ENCODE measurements around the gene OPA1.

Gene OPA1, protein sequence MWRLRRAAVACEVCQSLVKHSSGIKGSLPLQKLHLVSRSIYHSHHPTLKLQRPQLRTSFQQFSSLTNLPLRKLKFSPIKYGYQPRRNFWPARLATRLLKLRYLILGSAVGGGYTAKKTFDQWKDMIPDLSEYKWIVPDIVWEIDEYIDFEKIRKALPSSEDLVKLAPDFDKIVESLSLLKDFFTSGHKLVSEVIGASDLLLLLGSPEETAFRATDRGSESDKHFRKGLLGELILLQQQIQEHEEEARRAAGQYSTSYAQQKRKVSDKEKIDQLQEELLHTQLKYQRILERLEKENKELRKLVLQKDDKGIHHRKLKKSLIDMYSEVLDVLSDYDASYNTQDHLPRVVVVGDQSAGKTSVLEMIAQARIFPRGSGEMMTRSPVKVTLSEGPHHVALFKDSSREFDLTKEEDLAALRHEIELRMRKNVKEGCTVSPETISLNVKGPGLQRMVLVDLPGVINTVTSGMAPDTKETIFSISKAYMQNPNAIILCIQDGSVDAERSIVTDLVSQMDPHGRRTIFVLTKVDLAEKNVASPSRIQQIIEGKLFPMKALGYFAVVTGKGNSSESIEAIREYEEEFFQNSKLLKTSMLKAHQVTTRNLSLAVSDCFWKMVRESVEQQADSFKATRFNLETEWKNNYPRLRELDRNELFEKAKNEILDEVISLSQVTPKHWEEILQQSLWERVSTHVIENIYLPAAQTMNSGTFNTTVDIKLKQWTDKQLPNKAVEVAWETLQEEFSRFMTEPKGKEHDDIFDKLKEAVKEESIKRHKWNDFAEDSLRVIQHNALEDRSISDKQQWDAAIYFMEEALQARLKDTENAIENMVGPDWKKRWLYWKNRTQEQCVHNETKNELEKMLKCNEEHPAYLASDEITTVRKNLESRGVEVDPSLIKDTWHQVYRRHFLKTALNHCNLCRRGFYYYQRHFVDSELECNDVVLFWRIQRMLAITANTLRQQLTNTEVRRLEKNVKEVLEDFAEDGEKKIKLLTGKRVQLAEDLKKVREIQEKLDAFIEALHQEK

DNA sequence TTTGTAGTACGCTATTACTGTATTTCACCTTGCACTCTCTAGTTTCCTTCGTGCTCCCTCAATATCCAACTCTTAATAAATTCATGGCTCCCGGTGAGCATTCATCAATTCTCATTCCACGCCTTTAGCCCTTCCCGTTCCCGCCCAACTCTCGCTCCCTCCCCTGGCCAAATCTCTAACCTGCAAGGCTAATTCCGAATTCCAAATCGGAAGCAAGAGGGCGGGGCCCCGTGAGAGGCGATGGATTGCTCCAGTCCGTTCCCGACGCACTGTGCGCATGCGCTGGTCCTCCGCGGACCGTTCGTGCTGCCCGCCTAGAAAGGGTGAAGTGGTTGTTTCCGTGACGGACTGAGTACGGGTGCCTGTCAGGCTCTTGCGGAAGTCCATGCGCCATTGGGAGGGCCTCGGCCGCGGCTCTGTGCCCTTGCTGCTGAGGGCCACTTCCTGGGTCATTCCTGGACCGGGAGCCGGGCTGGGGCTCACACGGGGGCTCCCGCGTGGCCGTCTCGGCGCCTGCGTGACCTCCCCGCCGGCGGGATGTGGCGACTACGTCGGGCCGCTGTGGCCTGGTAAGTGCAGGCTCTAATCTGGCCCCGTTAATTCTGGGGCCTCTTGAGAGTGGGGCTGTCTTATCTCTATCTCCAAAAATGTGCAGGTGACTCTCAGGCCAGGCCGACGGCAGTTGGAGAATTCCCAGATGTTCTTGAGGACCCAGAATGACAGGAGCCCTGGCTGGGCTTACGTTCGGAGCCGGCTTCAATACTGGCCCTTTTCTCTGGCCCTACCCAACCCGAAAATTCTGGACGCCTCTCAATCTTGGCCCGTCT, at the start of gene OPA1:
Gene OPA1 (plus strand): TSS at position 368 of the 827 bp plus-strand sequence. CDS start 170 bp downstream, at position 538.
- peak; percentile 83 for DNase-seq

DNA sequence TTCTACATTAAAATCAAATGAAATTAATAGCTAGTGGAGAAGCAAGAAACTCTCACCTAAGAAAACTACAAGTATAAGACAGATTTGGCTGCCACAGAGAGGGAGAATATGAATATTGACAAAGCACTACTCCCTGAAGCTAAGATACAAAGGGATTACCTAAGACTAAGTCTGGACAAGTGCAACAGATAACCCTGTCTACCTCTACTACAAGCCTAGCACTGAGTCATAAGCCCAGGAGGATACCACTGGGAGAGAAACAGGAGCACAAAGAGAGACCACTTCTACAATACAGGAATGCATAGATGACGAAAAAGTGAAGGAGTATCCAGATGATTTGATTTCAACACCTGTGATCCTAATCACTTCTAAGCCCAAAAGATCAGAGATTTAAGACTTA, 48.7 kb upstream of the OPA1 start:
- no peak for DNase-seq

DNA sequence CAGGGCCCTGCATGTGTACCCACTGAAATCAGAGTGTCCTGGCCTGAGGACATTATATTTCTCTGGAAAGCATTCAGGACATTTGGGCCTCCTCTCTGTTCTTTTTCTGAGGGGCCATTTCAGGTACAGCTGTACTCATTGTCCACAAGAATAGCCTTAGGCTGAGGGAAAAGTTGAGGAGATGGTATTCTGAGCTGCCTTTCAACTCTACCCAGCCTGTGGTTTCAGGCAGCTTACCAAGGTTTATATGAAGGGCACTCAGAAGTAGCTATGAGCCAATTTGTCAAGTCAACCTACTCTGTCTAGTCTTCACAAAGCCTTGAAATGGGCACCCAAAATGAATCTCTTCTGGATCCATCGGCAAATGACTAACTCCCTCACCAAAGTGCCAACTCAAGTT, 47.7 kb upstream of the OPA1 start:
- DNase-seq: no peak

DNA sequence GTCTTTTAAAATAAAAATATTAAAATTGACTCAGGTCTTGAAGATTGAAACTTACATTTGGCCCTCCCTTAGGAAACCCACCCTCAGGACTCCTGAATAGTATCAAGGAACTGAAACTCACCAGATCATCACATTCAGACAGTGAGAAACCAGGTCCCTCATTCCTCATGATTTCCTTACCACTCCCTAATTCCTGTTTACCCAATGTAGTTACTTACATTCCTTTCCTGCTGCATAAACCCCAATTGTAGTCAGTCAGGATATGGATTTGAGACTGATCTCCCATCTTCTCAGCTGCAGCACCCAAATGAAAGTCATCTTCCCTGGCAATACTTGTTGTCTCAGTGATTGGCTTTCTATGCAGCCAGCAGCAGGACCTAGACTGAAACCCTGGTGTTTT, 46.9 kb upstream of the OPA1 start:
- DNase-seq: no peak

DNA sequence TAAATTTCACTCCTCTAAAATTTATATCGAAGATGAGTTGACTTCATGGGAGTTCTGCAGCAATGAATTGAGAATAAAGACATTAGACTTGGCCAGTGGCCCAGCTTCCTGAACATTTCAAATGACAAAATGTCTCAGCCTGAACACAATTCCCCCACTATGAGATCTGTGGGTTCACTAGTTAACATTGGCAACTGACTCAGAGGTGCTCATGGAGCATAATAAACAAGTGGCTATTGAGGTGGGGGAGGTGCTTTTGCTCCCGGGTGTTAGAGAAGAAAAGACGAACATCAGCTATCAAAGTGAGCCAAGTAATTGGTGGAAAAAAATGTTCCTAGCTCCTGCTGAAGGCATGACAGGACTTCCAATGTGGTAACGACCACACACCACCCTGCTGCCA, 44.6 kb upstream of the OPA1 start:
- DNase-seq: no peak

DNA sequence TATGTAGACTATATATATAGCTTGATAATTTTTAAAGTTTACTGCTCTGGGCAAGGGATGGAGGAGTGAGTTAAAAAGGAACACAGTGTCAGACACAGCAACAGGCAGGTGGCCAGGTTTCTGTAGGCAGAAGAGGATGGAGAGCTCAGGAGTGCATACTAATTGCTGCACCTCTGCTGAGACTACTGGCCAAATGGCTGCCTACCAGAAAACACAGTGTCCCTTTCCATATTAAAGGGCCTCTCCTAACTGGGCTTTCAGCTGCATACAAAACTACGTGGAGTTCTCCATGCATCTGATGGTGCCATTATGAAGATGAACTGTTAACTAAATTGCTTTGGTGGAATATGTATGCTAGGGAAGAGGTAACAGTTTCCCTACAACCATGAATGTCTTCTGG, 40.1 kb upstream of the OPA1 start:
- DNase-seq: no peak

DNA sequence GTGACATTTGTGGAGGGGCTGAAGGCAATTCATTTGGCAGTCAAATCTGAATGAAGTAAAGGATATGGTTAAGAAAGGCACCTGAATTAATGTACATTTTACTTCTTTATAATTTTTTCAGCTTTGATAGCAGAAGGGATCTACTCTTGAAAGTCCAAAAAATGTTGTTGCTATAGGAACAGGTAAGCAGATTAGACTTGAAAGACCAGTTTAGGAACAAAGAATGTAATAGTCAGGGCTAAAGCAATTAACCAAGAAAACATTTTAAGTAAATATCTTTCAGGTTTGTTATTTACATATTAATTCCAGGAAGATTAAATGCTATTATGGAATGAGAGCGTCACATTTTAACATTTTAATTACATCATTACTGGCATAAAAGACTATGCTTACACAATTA, 39.4 kb upstream of the OPA1 start:
- DNase-seq: no peak

DNA sequence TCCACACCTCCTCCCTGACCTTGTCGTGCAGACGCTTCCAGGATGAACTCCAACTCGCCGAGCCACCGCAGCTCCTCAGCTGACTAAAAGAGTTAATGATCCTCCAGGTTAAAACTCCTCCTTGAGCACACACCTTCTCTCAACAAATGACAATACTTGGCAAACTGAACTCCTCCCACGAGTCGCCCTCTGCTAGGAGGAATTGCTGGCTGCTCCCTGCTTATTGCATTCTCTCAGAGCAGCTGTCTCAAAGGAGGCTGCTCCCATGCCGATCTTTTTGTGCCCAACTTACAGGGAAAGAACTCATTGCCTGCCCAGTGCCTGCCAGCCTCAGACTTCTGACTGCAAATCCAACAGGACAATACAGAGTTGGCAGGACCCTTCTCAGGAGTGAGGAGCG, 38.2 kb upstream of the OPA1 start, which contains the start of gene ATP13A4:
Gene ATP13A4 (minus strand): TSS at position 85 of the 400 bp plus-strand sequence. CDS start 96 bp downstream, outside the sequence.
- DNase-seq: no peak

DNA sequence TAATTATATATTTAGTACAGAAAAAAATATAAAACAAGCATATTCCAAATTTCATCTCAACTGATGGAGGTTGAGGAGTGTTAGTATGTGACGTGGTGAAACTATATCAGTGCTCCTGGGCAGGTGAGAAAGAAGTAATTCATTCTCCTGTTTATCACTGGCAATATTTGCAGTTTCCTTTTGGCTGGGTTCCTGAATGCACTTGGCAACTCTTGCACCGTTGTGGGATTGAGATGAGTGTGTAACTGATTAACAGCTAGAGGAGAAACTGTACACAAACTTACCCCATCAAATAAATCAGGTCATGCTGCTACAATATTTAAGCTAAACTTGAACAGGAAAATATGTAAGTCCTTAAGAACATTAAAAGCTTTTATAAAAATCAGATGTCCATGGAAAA, 36.2 kb upstream of the OPA1 start:
- DNase-seq: no peak

DNA sequence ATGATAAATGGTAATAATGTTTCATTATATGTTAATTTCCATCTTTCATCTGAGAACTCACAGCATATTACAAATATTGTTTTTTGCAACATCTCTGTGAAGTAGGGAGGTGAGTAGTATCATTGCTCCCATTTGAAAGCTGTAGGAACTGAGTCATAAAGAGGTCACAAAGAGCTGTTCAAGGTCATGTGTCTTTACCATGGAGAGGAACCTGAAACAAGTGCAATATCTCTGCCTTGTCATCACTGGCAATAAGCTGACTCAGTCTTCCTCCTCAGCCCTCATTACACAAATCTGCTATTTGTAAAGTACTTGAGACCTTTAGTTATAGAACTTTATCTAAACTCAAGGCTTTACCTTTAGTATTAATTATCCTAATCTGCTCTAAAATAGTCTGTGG, 33.9 kb upstream of the OPA1 start:
- no peak for DNase-seq

DNA sequence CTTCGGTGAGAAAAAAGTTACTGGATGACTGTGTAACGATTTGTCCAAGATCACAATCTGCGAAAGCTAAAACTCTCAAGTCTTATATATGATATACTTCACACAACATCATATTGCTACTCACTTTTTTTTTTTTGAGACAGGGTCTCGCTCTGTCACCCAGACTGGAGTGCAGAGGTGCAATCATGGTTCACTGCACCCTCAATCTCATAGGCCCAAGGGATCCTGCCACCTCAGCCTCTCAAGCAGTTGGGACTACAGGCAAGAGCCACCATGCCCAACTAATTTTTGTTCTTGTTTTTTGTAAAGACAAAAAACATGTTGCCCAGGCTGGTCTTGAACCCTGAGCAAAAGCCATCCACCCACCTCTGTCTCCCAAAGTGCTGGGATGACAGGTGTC, 32.9 kb upstream of the OPA1 start:
- DNase-seq: no peak

DNA sequence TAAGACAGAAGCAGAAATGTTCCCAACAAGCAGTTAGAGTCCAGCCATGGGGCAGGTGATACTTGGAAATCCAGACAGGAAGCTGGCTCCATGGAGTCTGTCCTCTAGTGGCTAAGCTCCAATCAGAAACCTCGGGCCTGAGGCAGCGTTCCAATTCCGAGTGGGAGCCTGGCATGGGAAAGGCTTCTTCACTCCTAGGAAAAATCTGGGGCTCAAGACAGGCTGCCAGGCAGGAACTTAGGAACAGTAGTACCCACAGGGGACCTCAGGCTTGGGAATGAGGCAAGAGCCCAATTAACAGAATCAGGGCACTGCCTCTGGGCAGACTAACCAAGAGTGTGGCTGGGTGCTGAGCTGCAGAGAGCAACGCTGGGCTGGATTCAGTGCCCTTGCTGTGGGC, 32.1 kb upstream of the OPA1 start:
- DNase-seq: no peak

DNA sequence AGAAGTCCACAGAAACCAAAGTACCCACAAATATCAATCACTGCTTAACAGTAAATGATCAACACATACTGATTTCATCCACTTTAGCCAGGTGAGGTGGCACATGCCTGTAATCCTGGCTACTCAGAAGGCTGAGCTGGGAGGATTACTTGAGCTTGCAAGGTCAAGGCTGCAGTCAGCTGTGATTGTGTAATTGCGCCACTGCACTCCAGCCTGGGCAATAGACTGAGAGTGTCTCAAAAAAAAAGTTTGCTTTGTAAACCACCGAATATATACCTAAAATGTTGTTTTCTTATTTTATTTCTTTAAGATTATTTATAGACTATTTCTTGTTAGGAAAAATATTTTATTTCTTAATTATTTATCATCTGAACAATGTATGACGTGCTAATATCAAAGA, 29.6 kb upstream of the OPA1 start:
- no peak for DNase-seq

DNA sequence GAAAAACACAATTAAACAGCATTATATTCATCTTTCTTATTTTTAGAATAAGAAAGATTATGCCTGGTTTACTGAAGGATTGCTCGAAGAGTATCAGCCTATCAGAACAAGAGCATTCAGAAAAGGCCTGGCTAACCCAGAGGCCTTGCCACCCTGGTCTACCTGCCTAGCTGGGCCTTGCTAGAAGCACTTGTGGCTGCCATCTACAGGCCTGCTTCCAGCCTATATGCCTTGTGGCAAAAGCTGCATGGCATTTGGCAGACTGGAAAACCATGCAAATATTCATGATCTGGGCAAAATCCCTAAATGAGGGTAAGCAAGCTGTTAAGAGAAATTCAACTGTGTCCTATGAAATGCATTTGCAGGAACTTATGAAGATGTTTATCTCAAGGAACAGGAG, 29.0 kb upstream of the OPA1 start:
- DNase-seq: no peak

DNA sequence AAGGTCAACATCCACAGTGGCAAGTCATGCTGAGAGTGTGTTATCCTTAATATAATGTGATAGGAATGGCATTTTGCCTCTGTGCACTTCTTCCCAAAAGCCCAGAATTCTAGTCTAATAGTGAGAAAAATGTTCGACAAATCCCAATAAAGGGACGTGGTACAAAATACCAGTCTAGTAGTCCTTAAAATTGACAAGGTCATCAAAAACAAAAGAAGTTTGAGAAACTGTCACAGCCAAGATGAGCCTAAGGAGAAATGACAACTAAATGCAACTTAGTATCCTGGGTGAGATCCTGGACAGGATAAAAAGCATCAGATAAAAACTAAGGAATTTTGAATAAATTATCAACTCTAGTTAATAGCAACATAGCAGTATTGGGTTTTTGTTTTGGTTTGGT, 23.9 kb upstream of the OPA1 start:
- DNase-seq: no peak

DNA sequence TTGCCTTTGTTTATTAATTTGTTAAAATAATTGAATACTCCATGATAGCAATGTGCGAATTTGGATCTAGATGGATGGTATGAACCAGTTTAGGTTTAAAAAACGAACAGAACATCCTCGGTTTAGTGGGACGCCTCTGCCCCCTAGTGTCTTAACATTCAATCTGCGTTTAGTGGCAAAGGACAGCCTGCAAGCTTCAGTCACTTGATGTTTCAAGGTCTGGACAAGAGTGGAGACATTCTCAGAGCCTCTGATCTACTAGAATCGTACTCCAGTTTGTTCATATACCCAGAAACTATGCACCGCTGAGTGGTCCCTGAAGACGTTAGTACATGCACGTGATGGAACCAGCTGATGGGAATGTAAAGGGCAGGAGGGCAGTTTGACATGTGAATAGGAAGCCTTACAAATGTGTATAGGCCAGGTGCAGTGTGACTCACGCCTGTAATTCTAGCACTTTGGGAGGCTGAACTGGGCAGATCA, 20.5 kb upstream of the OPA1 start:
- DNase-seq: peak; percentile 30

DNA sequence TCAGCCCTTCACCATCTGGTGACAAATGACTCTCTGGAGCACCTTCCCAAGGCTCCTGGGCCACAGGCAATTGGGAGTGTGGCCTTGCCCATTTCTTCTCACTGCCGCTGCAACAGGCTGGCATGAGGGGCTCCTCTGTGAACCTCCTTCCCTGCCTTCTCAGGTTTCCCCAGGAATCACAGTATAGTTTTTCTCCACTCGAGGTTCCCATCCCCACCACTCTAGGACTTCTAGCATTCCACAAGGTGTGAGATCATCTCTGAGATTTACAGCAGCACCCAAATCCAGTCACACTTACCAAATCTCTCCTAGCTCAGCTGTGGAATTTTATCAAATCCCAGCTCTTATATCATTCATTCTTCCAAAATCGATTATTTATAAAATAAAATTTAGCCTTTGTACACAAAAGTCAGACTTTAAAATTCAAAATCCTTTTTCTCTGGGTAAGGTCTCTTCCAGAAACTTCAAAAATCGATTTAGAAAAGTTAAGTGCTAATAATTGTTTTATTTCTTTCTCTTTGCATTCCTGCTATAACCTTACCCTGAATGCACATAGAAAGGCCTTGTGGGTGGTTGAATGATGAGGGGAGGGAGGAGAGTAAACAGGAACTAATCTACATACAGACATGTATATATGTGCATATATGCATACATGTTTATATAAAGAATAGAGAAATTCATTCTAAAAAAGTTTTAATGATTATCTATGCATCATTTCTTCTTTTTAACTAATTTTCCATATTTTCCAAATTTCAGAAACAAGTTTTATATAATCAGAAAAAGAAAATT, 19.4 kb upstream of the OPA1 start:
- no peak for DNase-seq

DNA sequence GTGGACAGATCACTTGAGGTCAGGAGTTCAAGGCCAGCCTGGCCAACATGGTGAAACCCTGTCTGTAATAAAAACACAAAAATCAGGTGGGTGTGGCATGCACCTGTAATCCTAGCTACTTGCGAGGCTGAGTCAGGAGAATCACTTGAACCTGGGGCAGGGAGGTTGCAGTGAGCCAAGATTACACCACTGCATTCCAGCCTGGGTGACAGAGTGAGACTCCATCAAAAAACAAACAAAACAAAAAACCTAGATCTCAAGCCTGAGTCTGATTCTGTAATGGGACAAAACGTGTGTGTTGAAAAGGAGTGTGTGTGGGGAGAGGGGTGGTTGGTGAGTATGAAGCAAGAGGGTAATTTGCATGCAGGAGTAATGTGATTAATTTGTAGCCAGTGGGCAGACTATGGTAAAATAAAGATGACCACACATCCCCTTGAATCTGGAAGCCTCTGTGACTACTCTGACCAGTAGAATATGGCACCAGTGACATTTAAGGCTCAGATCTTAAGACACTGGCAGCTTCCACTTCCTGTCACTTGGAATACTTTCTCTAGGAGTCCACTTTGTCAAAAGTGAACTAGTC, 18.4 kb upstream of the OPA1 start:
- DNase-seq: no peak

DNA sequence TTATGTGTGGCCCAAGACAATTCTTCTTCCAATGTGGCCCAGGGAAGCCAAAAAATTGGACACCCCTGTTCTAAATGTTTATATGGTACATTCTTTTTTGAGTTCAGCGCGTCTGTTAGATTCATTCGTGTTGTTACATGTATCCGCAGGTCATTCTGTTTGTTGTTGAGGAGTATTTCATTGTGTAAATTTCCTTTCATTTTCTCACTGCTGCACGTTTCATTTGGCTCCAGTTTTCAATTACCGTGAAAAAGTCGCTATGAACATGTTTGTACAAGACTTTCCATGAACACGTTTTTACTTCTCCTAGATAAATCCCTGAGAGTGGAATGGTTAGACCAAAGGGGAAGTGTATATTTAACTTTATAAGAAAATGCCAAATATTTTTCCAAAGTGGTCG, 7.5 kb upstream of the OPA1 start:
- DNase-seq: no peak

DNA sequence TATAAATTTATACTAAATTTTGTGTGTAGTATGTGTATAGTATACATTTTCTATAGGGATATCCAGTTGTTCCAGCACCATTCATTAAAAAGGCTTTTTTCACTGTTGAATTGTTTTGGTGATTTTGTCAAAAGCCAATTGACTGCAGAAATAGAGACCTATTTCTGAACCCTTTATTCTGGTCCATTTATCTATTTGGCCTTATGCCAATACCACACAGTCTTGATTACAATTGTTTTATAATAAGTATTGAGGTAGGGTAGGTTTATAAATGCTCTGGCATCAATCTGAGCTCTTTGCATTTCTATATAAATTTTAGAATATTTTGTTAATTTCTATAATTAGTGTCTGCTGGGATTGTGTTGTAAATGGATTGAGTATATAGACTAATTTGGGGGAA, 6.5 kb upstream of the OPA1 start:
- no peak for DNase-seq

DNA sequence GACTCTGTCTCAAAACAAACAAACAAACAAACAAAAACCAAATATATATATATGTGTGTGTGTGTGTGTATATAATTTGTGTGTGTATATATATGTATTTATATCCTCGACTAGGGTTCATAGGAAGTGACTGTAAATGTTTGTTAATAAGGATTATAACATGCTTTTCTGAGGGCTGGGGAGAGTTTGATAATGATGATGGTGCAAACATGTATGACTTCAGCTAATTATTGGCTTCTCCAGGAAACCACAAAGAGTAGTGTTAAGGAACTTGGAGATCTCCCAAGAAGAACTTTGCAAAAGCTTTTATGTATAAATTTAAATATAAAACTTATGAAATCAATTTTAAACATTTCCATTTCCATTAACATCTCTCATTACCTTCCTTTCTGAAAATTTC, 3.9 kb upstream of the OPA1 start:
- no peak for DNase-seq

DNA sequence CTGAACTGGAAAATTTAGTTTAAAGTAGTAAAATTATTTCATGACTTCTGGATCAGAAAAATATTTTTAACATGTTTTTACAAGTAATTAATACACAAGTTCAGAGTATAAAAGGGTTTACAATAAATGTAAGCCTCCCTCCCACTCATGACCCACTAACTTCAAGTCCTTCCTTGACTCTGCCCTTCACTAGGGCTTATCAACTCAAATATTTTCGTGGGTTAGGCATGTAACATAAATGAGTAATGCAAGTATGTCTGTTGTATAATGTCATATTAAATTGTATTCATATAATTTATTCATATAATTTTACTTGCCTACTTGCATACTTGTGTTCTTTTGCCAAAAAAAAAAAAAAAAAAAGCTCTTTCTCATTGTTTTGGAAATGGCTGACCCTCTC, 3.4 kb upstream of the OPA1 start:
- DNase-seq: no peak
